NCI-H1092 treated with DMSO at 0.1 percent for 48 hours (cell line): ENCODE data around the gene UGT3A1.
"Not testable (repeated sequence)": the region's sequence is repeated elsewhere in the genome, so short reads cannot be mapped to it uniquely, and the experiment has no call there.

Experiments used
- DNase-seq: peaks from one replicate; lab custom pipeline; 2025; lab: John Stamatoyannopoulos, UW

The UGT3A1 gene

GRCh38 chr5:35988529-35988928, 2.7 kb downstream of the UGT3A1 start:
- no peak for DNase-seq

DNA sequence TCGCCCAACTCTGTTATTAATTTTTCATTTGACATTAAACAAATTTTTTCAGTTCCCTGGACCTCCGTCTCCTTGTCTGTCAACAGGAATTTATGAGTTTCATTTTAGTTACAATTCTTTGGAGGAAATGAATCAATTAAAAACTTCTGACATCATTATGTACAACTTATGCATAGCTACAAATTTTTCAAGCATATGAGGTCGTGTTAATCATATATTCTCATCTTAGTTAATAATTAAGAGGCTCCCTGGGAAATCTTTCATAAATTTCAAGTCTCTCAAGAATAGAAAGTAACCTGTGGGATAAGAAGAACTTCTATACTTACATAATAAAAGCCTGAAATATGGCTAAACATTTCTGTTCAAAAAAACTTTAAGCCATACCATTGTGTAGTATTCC, 3.4 kb downstream of the UGT3A1 start:
- DNase-seq: no peak

- no peak for DNase-seq
Observed at GRCh38 chr5:35979715-35980114, 11.5 kb downstream of the UGT3A1 start.

GRCh38 chr5:35976859-35977258, 14.3 kb downstream of the UGT3A1 start:
- not testable (repeated sequence) for DNase-seq

DNA sequence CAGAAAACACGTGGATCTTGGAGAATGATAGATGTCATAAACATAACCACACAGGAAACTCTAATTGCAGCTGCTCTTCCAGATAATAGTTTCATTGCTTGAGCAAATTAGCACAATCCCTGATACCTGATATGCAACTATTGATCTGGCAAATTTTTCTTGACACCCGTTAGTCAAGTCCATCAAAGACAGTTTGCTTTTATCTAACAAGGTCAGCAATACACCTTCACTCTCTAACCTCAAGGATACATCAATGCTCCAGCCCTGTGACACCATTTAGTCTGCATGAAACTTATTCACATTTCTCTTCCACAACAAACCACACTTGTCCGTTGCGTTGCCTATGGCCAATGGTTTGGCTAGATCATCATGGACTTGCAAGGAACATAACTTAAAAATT, 16.6 kb downstream of the UGT3A1 start:
- DNase-seq: no peak

- DNase-seq: no peak
Observed at GRCh38 chr5:35971878-35972210, 19.3 kb downstream of the UGT3A1 start.

GRCh38 chr5:35971186-35971877, 19.9 kb downstream of the UGT3A1 start:
- no peak for DNase-seq

DNA sequence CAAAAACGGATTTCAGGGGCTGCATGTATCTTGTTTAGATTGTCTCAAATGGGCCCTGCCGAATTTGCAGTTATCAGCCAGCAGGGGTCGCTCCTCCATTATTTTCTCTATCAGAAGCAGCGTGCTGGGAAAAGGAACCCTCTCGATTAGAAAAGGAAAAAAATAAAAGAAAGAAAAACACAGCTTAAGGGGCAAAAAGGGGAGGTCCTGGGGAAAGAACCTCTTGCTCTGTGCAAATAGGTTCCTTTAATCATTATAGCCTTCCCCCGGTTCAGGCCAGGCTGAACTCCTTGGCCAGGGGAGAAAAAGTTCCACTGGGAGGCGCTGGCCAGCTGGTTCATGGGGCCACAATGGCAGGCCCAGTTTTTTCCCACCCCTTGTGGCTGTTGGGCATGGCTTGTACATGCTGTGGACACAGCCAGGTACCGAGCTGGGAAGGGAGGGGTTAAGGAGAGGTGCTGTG, 27.8 kb downstream of the UGT3A1 start:
- DNase-seq: no peak

GRCh38 chr5:35960328-35960727, 30.9 kb downstream of the UGT3A1 start:
- DNase-seq: no peak

DNA sequence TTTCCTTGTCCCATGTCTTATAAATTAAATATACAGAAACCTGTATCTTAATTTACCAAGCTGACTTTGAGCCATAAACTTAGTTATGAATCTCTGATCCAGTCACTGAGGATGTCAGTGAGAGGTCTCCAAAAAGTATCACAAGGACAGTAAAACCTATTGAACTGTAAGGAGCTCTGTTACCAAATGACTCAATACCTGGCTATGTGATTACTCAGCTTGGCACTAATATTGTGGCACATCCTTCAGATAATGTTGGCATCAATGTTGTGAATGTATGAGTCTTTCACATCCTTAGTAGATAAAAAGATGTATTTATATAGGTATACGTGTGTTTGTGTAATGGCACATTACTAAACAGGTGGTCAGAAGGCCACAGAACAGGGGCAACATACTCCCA, 34.8 kb downstream of the UGT3A1 start:
- no peak for DNase-seq

DNA sequence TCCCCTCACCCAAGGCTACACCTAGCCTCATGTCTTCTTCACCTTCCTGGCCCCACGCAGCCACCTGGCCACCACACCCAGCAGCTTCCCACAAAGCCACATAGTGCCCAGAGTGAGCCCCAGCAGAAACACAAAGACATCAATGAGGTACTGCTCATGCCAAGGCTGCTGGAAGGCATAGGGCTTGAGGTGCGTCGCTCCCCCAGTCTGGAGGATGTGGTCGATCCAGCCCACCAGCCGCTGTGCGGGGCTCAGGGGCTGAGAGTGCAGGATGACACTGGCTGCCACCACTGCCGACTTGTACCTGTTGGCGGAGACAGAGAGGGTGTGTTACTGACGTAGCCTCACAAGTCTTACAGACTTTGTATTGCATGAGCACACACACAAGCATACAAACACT, 37.0 kb downstream of the UGT3A1 start:
- no peak for DNase-seq

DNA sequence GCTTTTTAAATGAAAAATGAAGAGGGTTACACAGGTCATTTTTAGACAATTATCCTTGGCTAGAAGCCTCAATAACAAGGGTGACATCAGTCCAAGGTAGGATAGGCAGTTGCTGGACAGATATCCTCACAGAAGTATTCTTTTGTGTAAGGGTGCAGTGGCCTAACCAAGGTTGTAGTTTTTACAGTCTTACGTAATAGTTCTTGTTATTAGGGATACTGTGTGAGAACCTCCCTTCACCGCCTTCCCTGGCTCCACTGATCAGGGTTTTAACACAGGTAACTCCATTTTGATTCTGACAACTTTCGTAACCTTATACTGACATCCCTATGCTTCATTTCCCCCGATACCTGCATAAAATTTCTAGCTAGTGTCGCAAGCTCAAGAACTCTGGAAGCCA, 44.1 kb downstream of the UGT3A1 start:
- no peak for DNase-seq

DNA sequence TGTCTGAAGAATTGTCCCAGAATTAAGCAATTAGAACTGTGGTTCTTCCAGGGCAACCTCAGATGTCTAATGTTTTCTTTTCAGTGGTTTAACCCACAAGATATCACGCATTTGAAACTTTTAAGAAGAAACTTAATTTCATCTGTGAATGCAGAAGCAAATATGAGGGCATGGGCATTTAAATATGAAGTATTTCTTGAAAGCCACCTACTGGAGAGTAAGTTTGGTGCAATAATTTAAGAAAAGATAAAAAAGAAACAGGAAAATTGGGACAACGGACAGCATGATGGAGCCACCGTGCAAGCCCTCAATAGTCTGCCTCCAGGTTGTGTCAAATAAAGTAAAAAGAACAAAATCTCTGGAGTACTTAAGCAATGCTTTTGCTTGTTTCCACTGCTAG, 51.6 kb downstream of the UGT3A1 start:
- DNase-seq: no peak

DNA sequence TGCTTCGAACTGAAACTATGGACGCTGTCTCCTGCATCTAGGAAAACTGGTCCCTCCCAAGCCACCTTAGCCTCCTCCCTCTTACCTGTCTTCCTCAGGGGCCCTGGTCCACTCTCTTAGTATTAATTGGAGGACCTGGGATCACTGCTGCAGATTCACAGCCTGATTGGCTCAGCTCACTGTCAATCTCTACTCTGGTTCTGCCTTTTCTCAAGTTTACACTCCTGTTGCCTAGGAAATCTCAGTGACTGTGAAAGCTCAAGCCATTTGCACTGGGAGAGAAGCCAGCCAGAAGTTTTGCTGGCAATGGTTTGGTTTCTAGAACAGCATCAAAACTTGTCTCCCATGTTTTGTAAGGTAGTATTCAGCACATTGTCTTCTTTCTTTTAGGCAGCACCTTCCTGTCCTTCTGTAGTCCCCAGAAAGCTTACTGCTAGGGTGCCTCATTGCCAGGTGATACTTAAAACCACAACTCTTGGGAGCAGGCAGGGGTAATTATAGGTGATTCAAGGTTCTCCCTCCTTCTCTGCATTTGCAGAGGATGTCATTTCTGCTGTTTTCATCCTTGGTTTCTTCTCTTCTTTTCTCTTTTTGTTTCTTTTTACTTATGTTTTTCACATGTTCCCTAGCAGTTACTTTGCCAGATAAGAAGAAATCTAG, 52.5 kb downstream of the UGT3A1 start, which contains the start of gene CAPSL:
TSS of gene CAPSL (minus strand) at position 55 of the 660 bp plus-strand sequence. CDS start 17,502 bp downstream, outside the sequence.
- DNase-seq: no peak

- peak; percentile 38 for DNase-seq
Observed at GRCh38 chr5:35926389-35927051, 64.7 kb downstream of the UGT3A1 start.

GRCh38 chr5:35924950-35925722, 66.1 kb downstream of the UGT3A1 start:
- DNase-seq: peak; percentile 41

GRCh38 chr5:35924122-35924949, 66.9 kb downstream of the UGT3A1 start:
- DNase-seq: no peak

GRCh38 chr5:35922468-35922867, 68.7 kb downstream of the UGT3A1 start:
- DNase-seq: no peak

DNA sequence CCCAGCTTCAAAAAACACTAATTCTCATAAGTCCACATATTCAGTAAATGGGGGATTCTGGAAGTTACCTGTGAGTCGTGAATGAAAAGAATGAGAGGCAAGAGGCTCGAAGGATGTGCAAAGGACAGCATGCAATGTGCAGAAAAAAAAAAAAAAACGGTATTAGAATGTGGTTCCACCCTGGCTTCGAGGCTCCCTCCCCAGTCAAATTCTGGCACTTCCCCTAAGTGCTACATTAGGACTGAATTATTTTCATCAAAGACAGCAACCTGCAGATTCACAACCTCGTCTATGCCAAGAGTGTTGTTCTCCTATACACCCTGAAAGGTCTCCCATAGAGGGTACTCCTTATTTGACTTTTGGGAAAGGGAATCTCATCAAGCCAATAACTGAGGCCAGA, 69.3 kb downstream of the UGT3A1 start:
- DNase-seq: no peak

GRCh38 chr5:35920890-35921289, 70.3 kb downstream of the UGT3A1 start:
- no peak for DNase-seq

DNA sequence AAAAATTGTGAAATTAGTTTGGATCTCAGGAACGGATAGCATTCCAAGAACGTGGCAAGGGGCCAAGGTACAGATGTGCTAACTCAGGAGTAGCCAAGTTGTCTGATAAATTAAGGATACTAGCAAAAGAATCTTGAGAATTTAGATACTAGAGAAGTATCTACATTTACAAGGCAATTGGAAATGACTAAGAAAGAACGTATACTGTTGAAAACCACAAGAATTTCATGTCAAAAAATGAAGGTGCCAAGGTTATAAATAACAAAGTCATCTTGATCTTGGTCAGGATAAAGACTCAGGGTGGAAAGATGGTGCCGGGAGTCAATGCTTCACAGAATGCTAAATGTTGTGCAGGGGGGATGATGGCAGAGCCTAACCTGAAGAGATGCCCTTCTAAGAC, 72.0 kb downstream of the UGT3A1 start:
- DNase-seq: no peak

DNA sequence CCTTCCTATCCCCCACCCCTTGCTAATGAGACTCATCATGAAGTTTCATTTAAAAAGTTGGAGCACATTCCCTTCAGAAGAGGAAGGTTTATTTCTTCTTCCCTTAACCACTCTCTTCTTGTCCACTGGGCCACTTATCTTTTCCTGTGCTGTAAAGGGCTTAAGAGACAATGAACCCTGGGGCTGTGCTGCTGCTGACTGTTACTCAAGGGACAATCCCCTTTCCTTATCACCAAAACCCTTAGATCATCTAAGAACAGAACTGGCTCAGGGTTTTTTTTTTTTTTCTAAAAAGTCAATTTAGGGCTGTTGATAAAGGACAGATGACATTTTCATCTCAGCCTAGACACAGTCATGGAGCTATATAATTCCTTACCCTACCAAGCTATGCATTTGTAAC, 82.4 kb downstream of the UGT3A1 start:
- no peak for DNase-seq
